Fibroblast of skin of right quadriceps (primary cell): ENCODE results near the gene CAVIN2.

Experiments used
- DNase-seq: peaks from one replicate; pipeline ENCODE4 v3.0.0-alpha.2; 2013

Gene CAVIN2

DNA sequence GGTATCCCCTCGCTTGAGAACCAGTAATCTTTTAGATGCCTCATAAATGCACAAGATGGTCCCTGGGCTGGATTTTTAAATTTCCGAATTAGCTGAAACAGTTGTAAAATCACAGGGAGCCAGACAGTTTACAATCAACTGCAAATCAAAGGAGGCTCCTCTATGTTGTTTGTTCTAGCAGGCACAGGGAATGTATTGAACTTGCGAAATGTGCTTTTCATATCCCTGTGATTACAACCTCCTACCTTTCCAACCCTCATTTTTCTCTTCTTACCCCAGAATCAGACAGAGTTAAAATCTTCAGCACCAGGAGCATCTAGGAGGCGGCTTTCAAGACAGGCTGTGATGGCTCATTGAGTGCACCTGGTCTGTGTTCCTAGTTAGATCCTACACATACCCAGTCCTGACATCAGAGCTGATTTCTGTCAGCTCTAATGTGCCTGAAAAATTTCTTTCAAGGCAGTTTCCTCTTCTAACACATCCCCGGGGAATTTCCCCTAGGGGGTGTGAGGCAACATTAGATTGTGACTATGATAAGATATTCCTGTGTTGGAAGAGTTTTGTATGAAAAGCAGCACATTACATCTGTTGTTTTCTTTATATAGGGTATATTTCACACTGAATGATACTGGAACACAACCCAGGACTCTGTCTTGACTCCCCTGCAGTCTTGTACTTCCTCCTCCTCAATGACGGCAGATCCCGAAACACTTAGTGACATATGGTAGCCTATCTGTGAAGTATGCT is 17.9 kb upstream of the CAVIN2 start:
- DNase-seq, result peak; percentile 70

DNA sequence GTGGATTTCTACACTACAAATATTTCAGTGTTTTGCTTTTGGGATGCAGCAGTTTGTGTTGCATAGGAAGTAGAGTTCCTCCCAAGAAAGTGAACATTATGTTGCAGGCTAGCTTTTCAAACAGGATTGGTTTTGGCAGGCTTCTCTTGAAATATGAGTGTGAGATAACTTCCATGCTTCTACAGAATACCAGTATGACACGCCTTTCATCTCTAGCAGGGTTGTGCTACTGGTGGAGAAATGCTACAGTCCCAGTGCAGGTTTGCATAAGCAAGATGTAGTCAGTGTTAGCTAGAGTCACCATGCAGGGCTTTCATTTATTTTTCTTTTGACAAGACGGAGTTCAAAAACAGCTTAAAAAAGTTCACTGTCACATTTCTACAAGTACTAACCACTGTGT is 17.1 kb upstream of the CAVIN2 start:
- DNase-seq, result no peak

DNA sequence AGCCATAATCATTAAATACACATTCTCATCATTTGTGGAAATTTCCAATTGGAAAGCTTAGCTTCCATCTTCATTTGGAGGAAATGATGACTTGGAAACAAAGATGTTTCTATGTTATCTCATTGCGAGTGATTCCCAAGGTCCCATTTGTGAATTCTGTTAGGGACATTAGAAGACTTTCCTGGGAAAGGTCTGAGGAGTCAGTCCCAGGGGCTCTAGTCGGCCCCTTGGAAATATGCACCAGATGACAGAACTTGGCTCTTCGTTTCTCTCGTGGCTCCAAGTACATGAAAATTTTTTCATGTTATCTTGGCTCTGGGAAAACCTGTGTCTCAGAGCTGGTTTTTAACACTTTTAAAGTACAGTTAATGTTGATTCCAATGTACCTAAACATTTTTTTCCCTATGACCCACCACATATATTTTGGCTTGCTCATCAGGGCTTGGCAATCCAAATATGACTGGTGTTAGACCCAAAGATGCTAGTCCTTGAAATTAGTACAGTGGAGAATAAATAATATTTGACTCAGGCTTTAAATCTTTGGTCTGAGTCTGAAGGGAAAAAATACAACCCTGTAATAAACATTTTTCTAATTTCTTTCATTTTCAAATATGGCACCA is 15.4 kb upstream of the CAVIN2 start:
- peak; percentile 72 for DNase-seq

DNA sequence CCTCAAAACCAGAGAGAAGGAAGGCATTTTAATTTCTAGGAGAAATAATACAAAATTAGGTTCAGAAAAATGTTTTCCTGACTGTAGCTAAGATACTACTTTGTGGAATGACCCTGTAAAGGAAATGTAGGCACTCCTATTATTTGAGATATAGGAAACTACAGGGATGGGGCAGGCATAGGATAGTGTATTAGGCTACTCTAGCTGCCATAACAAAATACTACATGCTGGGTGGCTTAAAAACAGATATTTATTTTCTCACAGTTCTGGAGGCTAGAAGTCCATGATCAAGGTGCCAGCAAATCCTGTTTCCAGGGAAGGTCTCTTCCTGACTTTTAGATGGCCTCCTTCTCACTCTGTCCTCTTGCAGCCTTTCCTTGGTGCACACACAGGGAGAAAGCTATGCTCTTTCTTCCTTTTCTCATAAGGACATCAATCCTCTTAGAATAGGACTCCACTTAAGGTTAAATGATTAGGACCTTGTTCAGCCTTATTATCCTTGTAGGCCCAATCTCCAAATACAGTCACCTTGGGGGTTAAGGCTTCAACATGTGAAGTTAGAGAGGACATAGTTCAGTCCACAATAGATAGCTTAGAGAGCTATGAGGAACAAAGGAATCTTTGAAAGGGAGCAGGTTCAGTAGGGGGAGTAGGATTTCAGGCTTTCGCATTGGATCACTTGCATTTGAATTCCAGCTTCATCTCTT is 14.0 kb upstream of the CAVIN2 start:
- DNase-seq, result no peak

DNA sequence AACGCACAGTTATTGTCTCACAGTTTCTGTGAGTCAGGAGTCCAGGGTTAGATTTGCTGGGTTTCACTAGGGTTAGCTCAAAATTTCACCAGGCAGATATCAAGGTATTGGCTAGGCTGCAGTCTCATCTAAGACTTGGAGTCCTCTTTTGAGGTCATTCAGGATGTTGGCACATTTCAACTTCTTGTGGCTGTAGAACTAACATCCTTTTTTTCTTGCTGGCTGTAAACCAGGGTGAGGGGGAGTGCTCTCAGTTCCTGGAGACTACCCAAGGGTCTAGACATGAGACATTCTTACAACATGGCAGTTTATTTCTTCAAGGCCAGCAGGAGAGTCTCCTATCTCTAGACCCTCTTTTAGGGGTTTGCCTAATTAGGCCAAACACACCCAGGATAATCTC is 12.8 kb upstream of the CAVIN2 start:
- no peak for DNase-seq

DNA sequence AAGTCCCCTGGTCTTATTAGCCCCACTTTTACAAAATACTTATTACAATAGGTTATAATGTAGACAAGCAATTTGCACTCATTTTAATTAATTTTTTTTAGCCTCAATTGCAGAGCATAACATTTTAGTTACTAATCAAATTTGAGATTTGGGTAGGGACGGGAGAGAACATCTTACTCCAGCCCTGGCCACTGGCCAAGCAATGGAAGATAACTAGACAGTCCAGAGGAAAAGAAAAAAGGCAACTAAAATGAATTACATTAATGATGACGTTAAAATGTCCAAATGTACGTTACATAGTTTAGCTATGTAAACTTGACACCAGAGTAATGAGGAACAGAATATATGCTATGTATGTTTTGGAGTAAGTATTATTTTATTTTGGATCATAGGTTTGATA is 11.0 kb upstream of the CAVIN2 start:
- DNase-seq, result no peak

DNA sequence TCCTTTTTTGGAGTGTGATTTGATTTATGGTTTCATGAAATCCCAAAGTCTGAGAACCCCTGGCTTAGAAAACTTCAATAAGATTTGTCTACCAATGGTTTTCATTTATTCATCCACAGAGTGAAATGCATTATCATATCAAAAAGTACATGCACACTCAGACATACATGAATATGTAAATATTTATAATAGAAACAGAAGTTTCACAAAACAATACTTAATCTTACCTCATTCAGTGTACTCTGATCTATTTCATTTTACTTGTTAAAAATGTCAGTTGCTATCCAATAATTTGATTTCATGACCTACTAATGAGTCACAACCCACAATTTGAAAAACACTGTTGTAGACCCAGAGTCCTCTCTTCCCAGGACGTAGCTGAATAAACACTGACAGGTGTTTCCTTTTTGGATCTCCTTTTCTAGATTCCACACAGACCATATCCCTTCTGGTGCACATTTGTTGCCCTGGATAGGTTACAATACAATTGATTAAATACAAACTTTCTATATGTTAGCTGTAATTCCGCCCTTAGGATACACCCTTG is 10.4 kb upstream of the CAVIN2 start:
- peak; percentile 51 for DNase-seq

DNA sequence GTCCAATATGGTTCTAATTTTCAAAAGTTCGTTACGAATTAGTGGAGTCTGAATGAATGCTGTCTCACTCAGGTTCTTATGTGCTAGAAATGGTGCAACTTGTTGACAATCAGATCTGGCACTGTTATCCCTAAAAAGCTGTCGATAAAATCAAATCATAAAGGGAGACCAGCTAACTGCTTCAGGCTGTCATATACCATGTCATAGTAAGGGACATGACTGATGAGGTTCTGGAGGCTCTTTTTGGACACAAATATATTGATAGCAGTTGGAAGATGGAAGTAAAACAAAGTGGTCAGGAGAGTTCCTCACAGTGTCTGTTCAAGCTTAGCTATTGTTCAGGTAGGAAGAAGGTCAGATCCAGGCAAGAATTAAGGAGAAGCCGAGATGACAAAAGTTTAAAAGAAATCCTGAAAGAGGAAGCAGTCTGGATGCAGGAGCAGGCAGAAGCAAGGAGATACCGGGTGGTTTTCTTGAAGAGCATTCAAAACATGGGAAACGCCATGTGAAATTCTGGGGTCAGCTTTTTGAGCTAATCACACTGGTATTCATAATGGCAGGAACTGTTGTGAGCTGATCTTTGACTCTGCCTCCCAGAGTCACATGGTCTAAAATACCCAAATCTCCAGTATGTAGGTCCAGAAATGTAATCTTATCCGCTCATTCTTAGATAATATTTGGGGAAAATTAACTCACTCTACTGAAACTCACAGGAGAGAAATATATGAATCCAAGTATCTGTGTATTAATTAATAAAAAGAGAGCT is 9.4 kb upstream of the CAVIN2 start:
- no peak for DNase-seq

DNA sequence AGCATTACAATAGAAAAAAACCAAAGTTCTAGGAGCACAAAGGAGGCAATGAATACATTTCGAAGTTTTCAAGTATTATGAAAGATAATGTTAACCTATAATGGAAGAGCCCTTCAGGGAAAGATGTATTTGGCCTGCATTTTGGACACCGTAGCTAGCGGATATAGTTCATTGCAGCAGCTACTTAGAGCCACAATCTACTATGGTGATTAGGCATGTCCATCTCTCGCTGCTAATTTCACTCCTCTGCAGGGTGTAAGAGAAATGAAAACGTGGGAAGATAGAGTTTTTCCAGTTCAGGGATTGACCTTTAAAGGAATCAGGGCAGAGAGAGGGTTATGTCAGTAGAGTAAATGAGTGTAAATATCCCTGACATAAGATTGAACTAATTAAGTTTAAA is 8.5 kb upstream of the CAVIN2 start:
- no peak for DNase-seq

DNA sequence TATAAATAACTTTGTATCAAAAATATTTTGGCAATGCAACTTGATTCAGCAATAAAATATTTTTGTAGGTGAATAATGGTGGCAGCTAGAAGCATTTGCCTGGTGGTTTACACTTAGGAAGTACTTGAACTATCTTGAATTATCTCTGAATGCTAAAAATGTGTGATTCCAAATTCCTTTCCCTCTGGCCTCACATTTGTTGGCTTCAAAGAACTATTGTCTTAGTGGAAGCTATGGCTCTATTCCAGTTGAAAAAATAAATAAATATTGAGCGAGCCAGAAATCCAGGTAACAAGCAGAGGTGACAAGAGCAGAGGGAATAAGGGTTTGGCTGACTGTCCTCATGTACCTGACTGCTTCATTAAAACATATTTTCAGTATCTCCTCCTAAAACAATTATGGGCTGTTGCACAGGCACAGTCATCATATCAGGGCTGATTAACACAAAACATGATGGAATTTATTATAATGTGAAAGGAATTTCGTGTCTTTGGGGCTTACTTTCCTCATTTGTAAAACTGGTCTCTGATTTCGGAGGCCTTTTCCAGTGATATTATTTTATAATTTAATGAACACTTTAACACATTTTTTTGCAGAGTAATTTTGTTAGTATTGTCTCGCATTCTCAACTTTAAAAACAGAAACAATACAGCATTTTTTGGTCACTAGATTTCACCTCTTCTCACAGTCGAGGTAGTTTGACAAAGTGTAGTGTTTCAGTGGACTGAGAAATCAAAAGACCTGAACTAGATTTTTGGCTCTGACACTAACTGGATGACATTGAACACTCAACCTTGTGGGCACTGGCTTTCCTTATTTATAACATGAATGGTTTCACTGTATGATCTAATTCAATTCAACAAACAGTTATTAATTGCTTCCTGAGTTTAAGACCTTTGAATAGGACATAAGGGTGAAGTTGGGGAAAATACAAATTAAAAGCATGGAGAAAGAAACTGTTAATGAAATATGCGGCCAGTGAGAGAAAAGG is 7.8 kb upstream of the CAVIN2 start:
- DNase-seq, result peak; percentile 61

DNA sequence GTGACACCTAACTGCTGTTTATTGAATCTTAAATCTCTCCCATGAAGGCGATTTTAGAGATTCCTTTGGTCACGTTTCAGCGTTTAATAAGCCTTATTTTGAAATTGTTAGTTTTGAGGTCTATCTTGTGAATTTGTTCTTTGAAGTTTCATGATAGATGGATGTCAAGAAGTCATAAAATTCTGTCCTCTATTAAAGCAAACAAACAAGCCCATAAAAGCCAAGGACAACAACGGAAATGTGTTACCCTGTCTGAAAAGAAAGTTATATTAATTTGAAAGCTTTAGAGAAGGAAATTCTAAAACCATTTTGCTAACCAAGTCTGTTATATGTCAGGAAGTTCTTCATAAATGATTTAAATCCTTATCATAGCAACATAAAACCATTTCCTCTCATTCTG is 7.0 kb upstream of the CAVIN2 start:
- no peak for DNase-seq

DNA sequence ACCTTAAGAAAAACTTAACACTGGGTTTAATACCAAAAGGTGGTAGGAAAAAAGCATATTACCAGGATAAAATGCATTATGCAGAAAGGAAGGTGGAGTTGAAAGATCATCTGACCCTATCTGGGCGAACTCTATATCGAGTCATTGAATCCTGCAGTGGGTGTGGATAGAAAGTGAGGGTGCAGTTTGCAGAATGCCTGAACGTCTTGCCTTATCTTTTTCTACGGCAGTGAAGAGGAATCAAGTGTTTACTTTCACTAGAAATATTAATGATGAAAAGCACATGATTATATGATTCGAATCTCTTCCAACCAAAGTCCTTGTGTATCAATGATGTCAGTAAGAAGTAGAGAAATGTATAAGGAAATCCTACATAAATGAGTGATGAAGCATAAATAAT is 4.3 kb upstream of the CAVIN2 start:
- DNase-seq, result no peak

DNA sequence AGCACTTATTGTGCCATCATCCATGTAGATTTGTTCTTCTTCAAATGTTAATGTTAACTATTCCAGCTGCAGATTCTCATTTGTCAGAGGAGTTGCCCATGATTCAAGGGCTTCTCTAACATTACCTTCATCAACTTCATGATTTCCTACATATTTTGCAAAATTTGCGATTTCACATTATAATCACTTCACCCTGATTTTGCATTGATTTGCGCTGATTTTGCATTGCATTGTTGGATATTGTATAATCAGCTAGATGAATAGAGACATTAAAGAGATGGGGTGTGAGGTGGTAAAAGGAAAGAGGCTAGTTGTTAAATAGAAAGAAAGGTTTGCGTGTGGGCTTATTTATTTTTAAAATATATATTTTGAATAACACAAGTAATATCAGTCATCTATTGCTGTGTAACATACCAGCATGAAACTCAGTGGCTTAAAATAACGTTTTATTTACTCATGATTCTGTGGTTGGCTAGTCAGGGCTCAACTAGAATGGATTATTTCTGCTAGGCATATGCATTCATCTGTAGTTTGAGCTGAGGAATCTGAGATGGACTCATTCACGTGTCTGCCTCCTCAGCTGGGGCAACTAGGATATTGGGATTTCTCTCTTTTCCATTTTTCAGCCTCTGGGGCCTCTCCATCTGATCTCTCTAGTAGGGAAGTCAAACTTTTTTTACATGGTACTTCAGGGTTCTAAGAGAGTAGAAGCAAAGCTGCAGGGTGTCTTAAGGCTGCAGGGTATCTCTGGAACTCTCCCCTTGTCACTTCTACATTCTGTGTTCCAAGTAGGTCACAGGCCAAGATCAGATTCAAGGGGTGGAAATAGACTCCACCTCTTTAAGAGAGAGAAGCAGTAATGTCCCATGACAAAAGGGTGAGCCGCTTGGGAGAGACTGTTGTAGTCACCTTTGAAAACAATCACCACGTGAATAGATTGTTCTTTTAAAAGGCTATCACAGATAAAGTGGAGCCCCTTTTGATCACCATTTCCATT is 2.2 kb upstream of the CAVIN2 start:
- no peak for DNase-seq

DNA sequence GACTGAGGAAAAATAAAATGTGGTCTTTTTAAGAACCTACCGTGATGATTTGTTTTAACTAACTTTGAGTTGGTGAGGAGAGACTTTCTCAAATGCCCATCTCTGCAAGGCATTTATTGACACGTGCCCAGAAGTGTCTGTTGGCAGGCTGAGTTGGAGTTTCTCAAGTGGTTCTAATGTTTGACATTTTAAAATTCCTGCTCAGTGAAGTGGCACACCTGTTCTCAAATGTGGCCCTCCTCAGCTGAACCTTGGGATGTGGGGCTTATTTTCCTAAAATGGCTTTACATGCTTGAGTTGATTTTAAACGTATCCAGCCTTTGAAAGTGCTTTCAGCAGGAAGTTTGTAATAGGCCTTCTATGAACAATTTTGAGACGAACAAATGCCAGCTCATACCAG is 876 bp upstream of the CAVIN2 start:
- DNase-seq, result no peak

DNA sequence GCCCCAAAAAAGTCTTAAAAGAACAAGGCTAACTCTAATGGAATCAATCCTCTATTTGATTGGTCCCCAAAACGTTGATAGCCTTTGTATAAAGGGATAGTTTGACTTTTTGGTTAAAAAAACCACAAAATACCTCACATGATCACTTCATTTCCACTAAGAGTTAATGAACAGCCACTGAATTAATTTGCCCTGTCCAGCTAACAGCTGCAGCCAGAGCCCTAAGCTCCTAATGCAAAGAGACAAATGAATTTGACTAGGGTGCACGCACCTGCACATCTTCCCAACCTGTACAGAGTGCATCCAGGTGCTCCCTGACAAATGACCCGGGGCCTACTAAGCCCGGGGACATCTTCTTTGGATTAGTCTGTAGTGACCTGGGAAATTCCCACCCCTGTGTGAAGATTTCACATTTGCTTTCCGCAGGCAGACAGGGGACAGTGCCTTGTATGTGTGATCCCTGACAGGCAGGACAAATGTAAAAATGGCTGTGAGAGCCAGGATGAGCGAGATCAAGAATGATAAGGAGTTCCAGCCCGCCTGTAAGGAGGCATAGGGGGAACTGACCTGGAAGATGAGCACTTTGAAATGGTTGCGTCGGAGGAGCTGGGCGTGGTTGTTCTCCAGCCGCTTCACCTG is 893 bp downstream of the CAVIN2 start:
- no peak for DNase-seq

DNA sequence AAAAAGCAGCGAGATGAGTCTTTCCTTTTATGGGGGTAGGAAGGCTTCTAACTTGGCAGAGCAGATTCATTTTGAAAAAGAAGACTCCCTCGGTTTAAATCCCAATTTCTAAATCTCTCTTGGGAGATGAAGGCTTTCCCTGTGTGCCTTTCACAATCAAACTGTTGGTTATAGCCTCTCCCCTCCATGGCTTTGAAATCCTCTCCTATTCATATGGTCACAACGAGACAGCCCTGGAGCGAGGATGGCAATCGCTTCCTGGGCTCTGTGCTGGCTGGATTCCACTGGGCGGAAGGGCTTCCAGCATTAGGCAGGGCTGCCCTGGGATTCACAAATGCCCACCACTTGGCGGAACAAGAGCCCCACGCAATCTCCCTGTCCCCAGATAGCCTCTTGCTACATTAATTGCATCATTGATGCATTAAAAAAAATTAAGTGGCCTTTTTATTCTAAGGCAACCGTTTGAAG is 1.6 kb downstream of the CAVIN2 start:
- no peak for DNase-seq

DNA sequence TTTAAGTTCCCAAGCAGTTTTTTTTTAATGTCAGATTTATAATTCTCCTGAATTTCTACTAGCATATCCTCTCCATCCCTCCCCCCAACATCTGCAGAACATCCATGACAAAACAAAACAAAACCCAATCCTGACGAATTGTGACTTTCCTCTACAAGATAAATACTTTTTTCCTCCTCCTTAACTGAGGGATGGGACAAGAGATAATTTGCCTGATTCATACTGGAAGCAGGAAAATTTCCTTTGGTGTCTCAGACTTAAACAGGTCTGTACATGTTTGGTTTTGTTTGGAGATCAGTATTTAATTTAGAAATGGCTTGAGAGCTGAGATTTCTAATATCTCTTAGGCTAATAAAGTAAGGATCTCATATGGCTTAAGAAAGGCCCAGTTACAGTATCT is 2.2 kb downstream of the CAVIN2 start:
- no peak for DNase-seq

DNA sequence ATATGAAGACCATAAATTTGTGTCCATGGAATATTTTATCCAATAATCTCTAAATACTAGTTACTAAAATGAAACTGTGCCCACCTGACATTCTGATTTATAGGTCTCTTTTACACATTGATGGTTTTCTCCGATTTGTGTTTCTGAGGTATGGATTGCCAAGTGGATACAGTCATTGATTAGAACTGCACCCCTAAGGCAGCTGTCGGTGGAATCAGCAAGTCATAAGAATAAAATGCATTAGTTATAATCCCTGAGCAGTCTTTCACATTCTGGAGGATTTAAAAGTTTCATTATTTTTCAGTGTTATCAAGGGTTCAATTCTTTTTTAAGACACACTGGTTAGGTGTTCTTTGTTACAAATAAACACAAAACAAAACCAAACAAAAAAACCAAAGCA is 6.0 kb downstream of the CAVIN2 start:
- no peak for DNase-seq

DNA sequence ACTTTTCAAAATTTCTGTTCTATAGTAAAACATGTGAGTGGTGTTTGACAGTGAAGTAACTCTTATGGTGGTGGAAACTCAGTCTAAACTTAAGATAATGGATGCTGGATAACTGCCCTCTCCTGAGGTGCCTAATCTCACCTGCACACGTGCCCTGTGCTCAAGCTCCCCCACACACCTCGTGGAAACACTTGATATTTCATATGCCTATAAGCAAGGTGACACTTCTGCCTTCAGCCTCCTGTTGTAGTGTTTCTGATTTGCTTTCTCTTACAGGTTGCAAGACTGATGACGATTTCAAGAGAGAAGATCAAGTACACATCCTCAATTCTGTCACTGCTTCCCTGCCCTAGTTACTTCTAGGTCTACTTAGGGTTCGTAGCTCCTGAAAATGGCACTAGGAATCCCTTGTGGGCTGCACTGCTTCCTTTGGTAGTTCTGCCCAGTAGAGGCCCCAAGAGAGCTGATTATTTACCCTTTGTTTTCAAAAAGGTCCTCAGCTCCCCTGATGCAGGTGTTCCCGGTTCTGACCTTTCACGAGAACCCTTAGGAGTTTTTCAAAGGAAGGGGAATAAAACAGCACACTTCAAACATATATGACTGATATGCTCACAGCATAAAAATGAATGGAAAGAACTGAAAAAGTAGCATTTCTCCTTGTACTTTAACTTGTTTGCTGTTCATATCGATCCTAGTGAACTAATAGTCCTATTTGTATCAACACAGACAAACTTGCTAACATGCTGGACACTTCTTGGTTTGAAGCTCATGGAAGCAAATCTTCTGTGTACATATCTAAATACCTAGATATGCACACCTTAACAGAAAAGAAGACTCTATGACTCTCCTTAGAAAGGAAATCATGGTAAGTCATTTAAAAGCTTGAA is 6.7 kb downstream of the CAVIN2 start:
- no peak for DNase-seq
